H1 (cell line): ENCODE measurements around the gene SMU1. TPM values are rescaled to one million over a fixed set of nuclear protein-coding genes. Genes with fewer than 3 reads are reported as not detected.

ENCODE experiments used
- CTCF ChIA-PET: fragments of 300-600 bp; sonication (Branson Sonifier 250); formaldehyde crosslinking; loops from one replicate; lab custom pipeline; 2021; ENCODE audit not compliant: partially characterized antibody; lab: Charles Lee
- POLR2A ChIA-PET: fragments of 300-600 bp; sonication (Branson Sonifier 250); formaldehyde crosslinking; loops from one replicate; lab custom pipeline; 2021; ENCODE audit warnings: inconsistent platforms; ENCODE audit not compliant: partially characterized antibody; lab: Charles Lee
- DNase-seq, 2 experiments: peaks; one replicate each; pipeline versions ENCODE4 v3.0.0 to v3.0.0-alpha.2; 2010 to 2022; ENCODE audit warnings: low spot score in 2 of 2, low read depth in 1 of 2, mixed read lengths in 1 of 2
- FAIRE-seq: peaks from 2 replicates; lab custom pipeline; 2011; peaks lifted over from hg19 to GRCh38; lab: Jason Lieb, UNC
- H2AFZ ChIP-seq: 2 replicates; pipeline ENCODE4 v1.8.1; 2012; ENCODE audit warnings: low read length, inconsistent platforms
- H2AK5ac ChIP-seq: 2 replicates; pipeline ENCODE4 v1.6.1; 2013; ENCODE audit warnings: low read depth, low read length
- H2BK120ac ChIP-seq: replicated peaks from 2 replicates; pipeline ENCODE3; 2013; ENCODE audit warnings: low read depth, low read length, inconsistent platforms
- H2BK12ac ChIP-seq: 2 replicates; pipeline ENCODE4 v1.6.1; 2013; ENCODE audit warnings: low read depth, low read length
- H2BK15ac ChIP-seq: 2 replicates; pipeline ENCODE4 v1.6.1; 2013; ENCODE audit warnings: low read length
- H2BK20ac ChIP-seq: 2 replicates; pipeline ENCODE4 v1.6.1; 2013; ENCODE audit warnings: low read length
- H2BK5ac ChIP-seq: 2 replicates; pipeline ENCODE4 v1.6.1; 2013; ENCODE audit warnings: low read depth, low read length
- H3K14ac ChIP-seq: 2 replicates; pipeline ENCODE4 v1.6.1; 2013; ENCODE audit warnings: inconsistent platforms; ENCODE audit not compliant: insufficient read length
- H3K18ac ChIP-seq: 2 replicates; pipeline ENCODE4 v1.6.1; 2013; ENCODE audit warnings: low read length; ENCODE audit errors: extremely low read depth
- H3K23ac ChIP-seq: 2 replicates; pipeline ENCODE4 v1.6.1; 2013; ENCODE audit warnings: inconsistent platforms; ENCODE audit not compliant: insufficient read length
- H3K23me2 ChIP-seq: 2 replicates; pipeline ENCODE4 v1.6.1; 2013; ENCODE audit warnings: low read depth, low read length
- H3K27ac ChIP-seq: 2 replicates; pipeline ENCODE4 v1.6.1; 2011; ENCODE audit warnings: low read depth, low read length, inconsistent platforms
- H3K27me3 ChIP-seq, 4 experiments: replicated peaks in 1 of 4; 1 replicate in 1 of 4; 2 replicates in 3 of 4; pipeline versions ENCODE4 v1.6.1 to v1.8.1; 2011 to 2013; ENCODE audit warnings: low read length in 3 of 4, mild to moderate bottlenecking in 3 of 4, inconsistent platforms in 2 of 4, mixed read lengths in 2 of 4, moderate library complexity in 1 of 4; ENCODE audit not compliant: control insufficient read depth in 3 of 4, insufficient read depth in 3 of 4; ENCODE audit errors: extremely low read depth in 1 of 4
- H3K36me3 ChIP-seq, 4 experiments: 2 replicates each; pipeline versions ENCODE4 v1.6.1 to v1.8.1; 2011 to 2013; ENCODE audit warnings: mild to moderate bottlenecking in 4 of 4, low read length in 3 of 4, moderate library complexity in 2 of 4, control low read depth in 1 of 4, inconsistent platforms in 1 of 4; ENCODE audit not compliant: insufficient read depth in 4 of 4, control insufficient read depth in 2 of 4
- H3K4ac ChIP-seq: replicated peaks from 2 replicates; pipeline ENCODE3; 2013; ENCODE audit warnings: low read length, low read depth, mixed read lengths, inconsistent platforms; ENCODE audit not compliant: insufficient read length
- H3K4me1 ChIP-seq, 4 experiments: replicated peaks in 1 of 4; 1 replicate in 1 of 4; 2 replicates in 3 of 4; pipeline versions ENCODE4 v1.6.1 to v1.8.1; 2011 to 2013; ENCODE audit warnings: low read length in 3 of 4, inconsistent platforms in 2 of 4, mixed read lengths in 1 of 4; ENCODE audit not compliant: insufficient read depth in 4 of 4, control insufficient read depth in 3 of 4
- H3K4me2 ChIP-seq, 2 experiments: 2 replicates each; pipeline versions ENCODE4 v1.6.1 to v1.8.1; 2011 to 2013; ENCODE audit warnings: low read depth in 2 of 2, low read length in 2 of 2, control low read depth in 1 of 2, inconsistent platforms in 1 of 2, mild to moderate bottlenecking in 1 of 2; ENCODE audit not compliant: insufficient read depth in 1 of 2
- H3K4me3 ChIP-seq, 4 experiments: fragments of 200-600, 300-600 bp in 1 of 4; sonication (generic), shearing (Covaris generic), sonication (Bioruptor Twin) in 1 of 4; 2 replicates each; pipeline versions ENCODE4 v1.5.1 to v1.8.1; 2011 to 2016; ENCODE audit warnings: low read length in 4 of 4, low read depth in 3 of 4, control low read depth in 2 of 4, inconsistent platforms in 2 of 4, mild to moderate bottlenecking in 2 of 4, mixed read lengths in 1 of 4, moderate library complexity in 1 of 4; ENCODE audit not compliant: insufficient read depth in 2 of 4; ENCODE audit errors: extremely low read depth in 1 of 4
- H3K56ac ChIP-seq: replicated peaks from 2 replicates; pipeline ENCODE3; 2013; ENCODE audit warnings: low read depth, mild to moderate bottlenecking, mixed read lengths, low read length, inconsistent platforms; ENCODE audit not compliant: insufficient read length
- H3K79me1 ChIP-seq: 2 replicates; pipeline ENCODE4 v1.6.1; 2013; ENCODE audit warnings: low read depth, low read length, control low read depth
- H3K79me2 ChIP-seq, 2 experiments: 2 replicates each; pipeline versions ENCODE4 v1.6.1 to v1.8.1; 2012 to 2013; ENCODE audit warnings: low read length in 2 of 2, mild to moderate bottlenecking in 2 of 2, inconsistent platforms in 1 of 2; ENCODE audit not compliant: insufficient read depth in 2 of 2, control insufficient read depth in 1 of 2
- H3K9ac ChIP-seq, 4 experiments: replicated peaks in 1 of 4; 1 replicate in 1 of 4; 2 replicates in 3 of 4; pipeline versions ENCODE4 v1.6.1 to v1.8.1; 2011 to 2013; ENCODE audit warnings: low read depth in 3 of 4, low read length in 3 of 4, control low read depth in 2 of 4, mild to moderate bottlenecking in 2 of 4, moderate library complexity in 2 of 4, inconsistent platforms in 1 of 4; ENCODE audit errors: extremely low read depth in 1 of 4
- H3K9me3 ChIP-seq, 2 experiments: 2 replicates each; pipeline versions ENCODE4 v1.6.1 to v1.8.1; 2012 to 2013; ENCODE audit warnings: mild to moderate bottlenecking in 2 of 2, moderate library complexity in 2 of 2, control low read depth in 1 of 2, inconsistent platforms in 1 of 2, low read depth in 1 of 2, low read length in 1 of 2, mixed read lengths in 1 of 2; ENCODE audit not compliant: insufficient read depth in 2 of 2
- H4K20me1 ChIP-seq, 2 experiments: replicated peaks in 1 of 2; 2 replicates each; pipeline versions ENCODE3 to v1.8.1; 2011 to 2013; ENCODE audit warnings: inconsistent platforms in 2 of 2, low read length in 2 of 2, mild to moderate bottlenecking in 1 of 2; ENCODE audit not compliant: insufficient read depth in 2 of 2, control insufficient read depth in 1 of 2
- H4K5ac ChIP-seq: 2 replicates; pipeline ENCODE4 v1.6.1; 2013; ENCODE audit warnings: low read length, low read depth, mixed read lengths, inconsistent platforms; ENCODE audit not compliant: insufficient read length
- H4K8ac ChIP-seq: 2 replicates; pipeline ENCODE4 v1.8.0; 2013; ENCODE audit warnings: mild to moderate bottlenecking, moderate library complexity, low read length, inconsistent platforms; ENCODE audit not compliant: insufficient read depth; ENCODE audit errors: extremely low read depth
- H4K91ac ChIP-seq: replicated peaks from 2 replicates; pipeline ENCODE3; 2013; ENCODE audit warnings: low read length, mixed read lengths, inconsistent platforms; ENCODE audit not compliant: insufficient read length
- BACH1 ChIP-seq: IDR thresholded peaks from 2 replicates; pipeline ENCODE4 v1.6.1; 2012; ENCODE audit warnings: low read length, improper control_type of control experiment
- FOSL1 ChIP-seq: IDR thresholded peaks from 2 replicates; pipeline ENCODE4 v1.6.1; 2011; ENCODE audit warnings: mild to moderate bottlenecking, low read depth, low read length, moderate library complexity; ENCODE audit not compliant: insufficient read depth
- HDAC6 ChIP-seq: IDR thresholded peaks from one replicate; pipeline ENCODE4 v1.7.1; 2012; ENCODE audit warnings: low read depth, mild to moderate bottlenecking, inconsistent platforms, low read length, moderate library complexity
- JUN ChIP-seq: IDR thresholded peaks from 2 replicates; pipeline ENCODE4 v1.6.1; 2011; ENCODE audit warnings: low read depth, mild to moderate bottlenecking, improper control_type of control experiment, low read length
- KDM5A ChIP-seq: fragments of 200-600 bp; IDR thresholded peaks from 2 replicates; pipeline ENCODE4 v1.7.1; 2012; ENCODE audit warnings: mild to moderate bottlenecking, low read length, inconsistent platforms, mixed read lengths
- NANOG ChIP-seq: IDR thresholded peaks from 2 replicates; pipeline ENCODE4 v1.6.1; 2011; ENCODE audit warnings: low read length, low read depth, mild to moderate bottlenecking, inconsistent platforms; ENCODE audit not compliant: insufficient read depth, poor library complexity, severe bottlenecking
- POLR2A ChIP-seq, 2 experiments: IDR thresholded peaks; 1 replicate in 1 of 2; 2 replicates in 1 of 2; pipeline ENCODE4 v1.6.1; 2011; ENCODE audit warnings: low read depth in 2 of 2, low read length in 2 of 2, mild to moderate bottlenecking in 2 of 2; ENCODE audit errors: control extremely low read depth in 1 of 2
- SAP30 ChIP-seq: fragments of 300-600 bp; sonication (generic); IDR thresholded peaks from 2 replicates; pipeline ENCODE4 v1.7.1; 2012; ENCODE audit warnings: low read length, moderate library complexity, mild to moderate bottlenecking, inconsistent platforms; ENCODE audit not compliant: insufficient read depth, insufficient replicate concordance
- SP1 ChIP-seq: IDR thresholded peaks from 2 replicates; pipeline ENCODE4 v1.6.1; 2011; ENCODE audit warnings: low read depth, low read length
- SP4 ChIP-seq: IDR thresholded peaks from 2 replicates; pipeline ENCODE4 v1.6.1; 2012; ENCODE audit warnings: low read length, inconsistent platforms
- TEAD4 ChIP-seq: IDR thresholded peaks from 2 replicates; pipeline ENCODE4 v1.6.1; 2012; ENCODE audit warnings: low read depth, low read length, inconsistent platforms, mixed read lengths
- WGBS, 2 experiments: shearing (Covaris generic) in 1 of 2; methylation state at CpG; one replicate each; pipeline versions ENCODE4 v1.1.6 to v1.1.7; 2013 to 2015; ENCODE audit warnings: low lambda C conversion rate in 2 of 2, mixed read lengths in 2 of 2, inconsistent platforms in 1 of 2, low coverage in 1 of 2, missing lambda C conversion rate in 1 of 2; ENCODE audit not compliant: insufficient replicate concordance in 2 of 2, insufficient coverage in 1 of 2, insufficient read length in 1 of 2; ENCODE audit errors: extremely low coverage in 1 of 2, missing lambda C conversion rate in 1 of 2; 5-methylcytosine and 5-hydroxymethylcytosine counted together
- polyA plus RNA-seq, 7 experiments: library from polyadenylated mRNA; depleted of rRNA in 3 of 7; stranded (reverse) in 5 of 7; unstranded in 2 of 7; fragments of >200 nt in 5 of 7; fragments of 200-250 nt in 2 of 7; gene quantifications; 1 replicate in 5 of 7; 2 replicates in 1 of 7; 4 replicates in 1 of 7; pipeline versions ENCODE4 v1.2.1 to v1.2.3, GENCODE V29; 2011 to 2013; ENCODE audit warnings: missing spikeins in 2 of 7, mixed read lengths in 2 of 7
- total RNA-seq: library from RNA; stranded (reverse); fragmentation: NEBNext Ultra II Directional; extraction: Animal tissue kit (Norgen Biotek cat#: 25700); gene quantifications from 2 replicates; pipeline ENCODE4 v1.2.1, GENCODE V29; 2021
- TF ChIP-seq, protein P1 (sequence below): IDR thresholded peaks from 2 replicates; pipeline ENCODE4 v1.6.1; 2012; ENCODE audit warnings: inconsistent platforms

Gene SMU1
- total and polyA plus RNA-seq, 2 of the 8 experiments (the other 6 are each of a cell fraction or from before 2014, with no cell fraction given) = 8.4 to 26.0 TPM

DNA sequence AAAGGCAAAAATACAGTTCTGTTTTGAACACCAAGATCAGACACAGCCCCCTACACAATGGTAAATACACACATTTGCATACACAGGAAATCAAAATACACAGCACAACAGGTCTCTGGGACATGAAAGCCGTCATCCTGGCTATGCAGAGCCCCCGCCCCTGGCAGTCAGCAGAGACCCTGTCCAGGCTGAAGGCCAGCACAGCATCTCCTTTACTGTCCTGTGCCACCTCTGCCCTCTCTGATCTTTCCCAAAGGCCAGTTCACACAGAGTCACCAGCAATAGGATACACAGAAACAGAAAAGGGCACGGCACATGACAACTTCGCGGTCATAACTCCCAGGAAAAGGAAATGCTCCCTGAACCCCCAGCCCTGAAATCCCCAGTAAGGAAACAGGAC lies 34.2 kb upstream of the SMU1 start:
- H2BK15ac ChIP-seq = no peak overlapping the region
- H2AK5ac ChIP-seq = no peak overlapping the region
- H2BK20ac ChIP-seq = no peak overlapping the region
- no peaks in the 10 kb centered on the region for H4K20me1 ChIP-seq
- H3K79me1 ChIP-seq = no peaks in the 10 kb centered on the region
- no peak for TF ChIP-seq SP4
- no peak for TF ChIP-seq TEAD4
- TF ChIP-seq POLR2A (IDR thresholded peaks at IDR 0.05; ENCODE audit: control extremely low read depth in 1 of 2, low read depth in 2 of 2, low read length in 2 of 2) = no peak
- no peak for TF ChIP-seq JUN
- no peak for TF ChIP-seq BACH1
- no peak for TF ChIP-seq FOSL1
- TF ChIP-seq NANOG = no peak
- no peak for TF ChIP-seq KDM5A
- TF ChIP-seq SP1 = no peak
- TF ChIP-seq SAP30 = no peak
- TF ChIP-seq HDAC6 = no peak
- TF ChIP-seq, protein P1, sequence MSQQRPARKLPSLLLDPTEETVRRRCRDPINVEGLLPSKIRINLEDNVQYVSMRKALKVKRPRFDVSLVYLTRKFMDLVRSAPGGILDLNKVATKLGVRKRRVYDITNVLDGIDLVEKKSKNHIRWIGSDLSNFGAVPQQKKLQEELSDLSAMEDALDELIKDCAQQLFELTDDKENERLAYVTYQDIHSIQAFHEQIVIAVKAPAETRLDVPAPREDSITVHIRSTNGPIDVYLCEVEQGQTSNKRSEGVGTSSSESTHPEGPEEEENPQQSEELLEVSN = no peak
- H3K4me3 ChIP-seq = no peak overlapping the region
- ChIA-PET POLR2A (no interaction called here), CTCF (interaction anchor here (1.0 to 1.2 kb wide), 2 partner anchors 41 to 115 kb away, joined by 3 to 4 read pairs; no protein-coding TSS in a partner anchor)
- H3K27me3 ChIP-seq = no peaks in the 10 kb centered on the region
- H2BK12ac ChIP-seq = no peak overlapping the region
- H3K56ac ChIP-seq = no peak overlapping the region
- WGBS, 2 experiments = 77% methylated on average over 5 of the region's 5 CpGs; no CpG with 5 or more reads in 1 of the 2 experiments
- H3K23ac ChIP-seq = no peak overlapping the region
- peak overlapping the region; percentile 8; the same call in 1 of the 2 replicates for H4K8ac ChIP-seq
- no peak overlapping the region for H3K9ac ChIP-seq
- H3K4ac ChIP-seq = no peak overlapping the region
- H3K18ac ChIP-seq = no peak overlapping the region
- DNase-seq = no peak
- H4K5ac ChIP-seq = no peak overlapping the region
- FAIRE-seq = no peak
- H3K4me2 ChIP-seq = no peak overlapping the region
- no peak overlapping the region for H2BK120ac ChIP-seq
- H2BK5ac ChIP-seq = no peak overlapping the region; the same call in 1 of the 2 replicates
- no peaks in the 10 kb centered on the region for H3K23me2 ChIP-seq
- no peaks in the 10 kb centered on the region for H3K36me3 ChIP-seq
- H3K9me3 ChIP-seq = no peaks in the 10 kb centered on the region
- H3K14ac ChIP-seq = no peak overlapping the region
- no peak overlapping the region for H2AFZ ChIP-seq
- H3K79me2 ChIP-seq = no peaks in the 10 kb centered on the region
- H3K27ac ChIP-seq = no peak overlapping the region
- peaks cover 0 to 4% (median 1%) of the 10 kb centered on the region in 4 experiments; a peak in 3 of 7 replicates for H3K4me1 ChIP-seq
- H4K91ac ChIP-seq = no peak overlapping the region
